GM18499 (cell line): Measurements from ENCODE around the gene PROZ.
"Not testable (repeated sequence)": the region's sequence is repeated elsewhere in the genome, so short reads cannot be mapped to it uniquely, and the experiment has no call there.

Experiments used
- ATAC-seq: cut with Tn5 transposase; IDR thresholded peaks from one replicate; pipeline ENCODE4 v1.9.1; 2021; ENCODE audit warnings: moderate number of reproducible peaks; ENCODE audit not compliant: insufficient read depth, unreplicated experiment

PROZ gene

DNA sequence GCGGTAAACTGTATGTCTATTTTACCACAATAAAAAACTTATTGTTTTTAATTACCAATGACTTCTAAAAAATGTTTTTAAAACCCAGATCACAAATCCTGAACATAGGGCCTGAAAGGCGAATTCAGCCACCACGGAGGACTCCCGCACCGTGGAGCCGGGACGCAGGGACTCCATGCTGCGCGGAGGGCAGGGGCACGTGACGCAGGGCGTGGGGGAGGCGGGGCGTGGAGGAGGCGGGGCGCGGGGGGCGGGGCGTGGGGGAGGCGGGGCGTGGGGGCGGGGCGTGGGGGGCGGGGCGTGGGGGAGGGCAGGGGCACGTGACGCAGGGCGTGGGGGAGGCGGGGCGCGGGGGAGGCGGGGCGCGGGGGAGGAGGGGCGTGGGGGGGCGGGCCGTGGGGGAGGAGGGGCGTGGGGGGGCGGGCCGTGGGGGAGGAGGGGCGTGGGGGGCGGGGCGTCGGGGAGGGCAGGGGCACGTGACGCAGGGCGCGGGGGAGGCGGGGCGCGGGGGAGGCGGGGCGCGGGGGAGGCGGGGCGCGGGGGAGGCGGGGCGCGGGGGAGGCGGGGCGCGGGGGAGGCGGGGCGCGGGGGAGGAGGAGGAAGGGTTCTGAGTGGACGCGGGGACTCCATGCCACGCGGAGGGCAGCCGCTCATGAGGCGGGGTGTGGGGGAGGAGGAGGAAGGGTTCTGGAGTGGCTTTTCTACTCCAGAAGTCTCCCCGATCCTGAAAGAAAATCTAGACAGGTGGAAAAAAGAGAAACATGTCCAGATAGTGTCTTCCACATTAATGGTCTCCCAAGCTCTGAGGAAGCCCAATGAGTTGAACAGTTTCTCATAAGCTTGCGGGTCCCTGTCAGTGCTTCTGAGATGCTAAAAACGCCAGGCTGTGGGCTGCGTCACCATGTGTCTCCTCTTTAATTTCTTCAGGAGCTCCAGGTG lies 4.4 kb upstream of the PROZ start:
- ATAC-seq, result no peak

GRCh38 chr13:113155201-113155600 lies 3.2 kb upstream of the PROZ start:
- ATAC-seq, result no peak

- ATAC-seq, result no peak
These were observed 2.3 kb upstream of the PROZ start for GRCh38 chr13:113155982-113156655.

DNA sequence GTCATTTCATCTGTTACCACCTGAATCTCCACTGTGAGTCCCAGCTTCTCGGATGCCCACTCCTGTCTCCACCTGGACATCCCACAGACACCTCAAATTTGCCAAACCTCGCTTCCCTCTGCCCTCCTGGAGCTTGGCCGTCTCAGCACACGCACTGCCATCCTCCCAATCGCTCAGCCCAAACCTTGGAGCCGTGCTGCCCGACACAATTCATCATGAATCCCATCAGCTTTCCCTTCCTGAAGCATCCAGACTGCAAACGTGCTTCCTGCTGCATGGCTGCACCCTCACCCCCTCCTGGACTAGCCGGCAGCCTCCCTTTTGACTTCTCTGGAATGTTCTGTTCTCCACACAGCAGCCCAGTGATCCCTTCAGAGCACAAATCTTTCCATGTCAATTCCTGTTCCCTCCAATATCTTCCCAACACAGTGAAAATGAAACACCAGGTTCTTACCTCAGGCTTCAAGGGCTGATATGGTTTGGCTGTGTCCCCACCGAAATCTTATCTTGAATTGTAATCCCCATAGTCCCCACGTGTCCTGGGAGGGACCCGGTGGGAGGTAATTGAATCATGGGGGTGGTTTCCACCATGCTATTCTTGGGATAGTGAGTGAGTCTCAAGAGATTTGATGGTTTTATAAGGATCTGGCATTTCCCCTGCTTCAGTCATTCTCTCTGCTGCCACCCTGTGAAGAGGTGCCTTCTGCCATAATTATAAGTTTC lies 1.1 kb upstream of the PROZ start:
- ATAC-seq, result no peak

GRCh38 chr13:113158946-113159345 lies 498 bp downstream of the PROZ start:
- ATAC-seq, result no peak

DNA sequence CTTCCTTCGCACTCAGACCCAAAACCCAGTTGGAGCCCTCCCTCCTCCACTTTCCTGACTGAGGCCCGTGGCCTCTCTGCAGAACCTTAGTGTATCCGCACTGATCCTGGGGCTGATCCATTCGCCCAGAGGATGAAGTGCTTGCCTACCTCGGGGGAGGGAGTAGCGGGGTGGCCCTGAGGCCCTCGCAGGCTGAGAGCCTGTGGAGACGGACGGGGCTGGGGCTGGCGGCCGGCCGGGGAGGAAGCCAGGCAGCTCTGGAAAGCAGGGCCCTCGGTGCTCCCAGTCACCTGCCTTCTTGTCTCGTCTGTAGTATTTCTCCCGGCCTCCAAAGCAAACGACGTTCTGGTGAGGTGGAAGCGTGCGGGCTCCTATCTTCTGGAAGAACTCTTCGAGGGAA lies 1.3 kb downstream of the PROZ start:
- ATAC-seq, result no peak

DNA sequence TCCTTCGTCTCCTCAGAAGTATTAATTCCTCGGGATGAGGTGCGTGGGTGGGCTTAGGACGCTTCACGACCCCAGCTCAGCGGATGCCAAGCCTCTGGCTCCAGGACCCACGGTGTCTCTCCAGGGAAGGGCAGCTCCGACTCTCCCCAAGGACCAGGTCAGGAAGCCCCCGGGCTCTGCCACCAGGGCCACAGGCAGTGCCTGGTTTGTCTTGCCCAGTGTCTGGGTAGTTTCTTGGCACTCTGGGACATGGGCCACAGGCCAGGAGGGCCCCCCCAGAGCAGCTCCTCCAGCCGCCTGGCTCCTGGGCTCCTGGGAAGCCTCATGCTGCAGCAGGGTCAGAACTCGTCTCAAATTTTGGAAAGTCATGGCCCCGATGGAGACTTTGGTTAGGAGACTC lies 2.5 kb downstream of the PROZ start:
- ATAC-seq, result no peak

- no peak for ATAC-seq
These were observed 3.0 kb downstream of the PROZ start for GRCh38 chr13:113161433-113161832.

- not testable (repeated sequence) for ATAC-seq
These were observed 3.5 kb downstream of the PROZ start for GRCh38 chr13:113161975-113162374.

GRCh38 chr13:113162783-113163685 lies 4.6 kb downstream of the PROZ start:
- no peak for ATAC-seq

- ATAC-seq, result no peak
These were observed 6.0 kb downstream of the PROZ start for GRCh38 chr13:113164492-113164891.

- no peak for ATAC-seq
These were observed 7.8 kb downstream of the PROZ start for GRCh38 chr13:113166266-113166665.

DNA sequence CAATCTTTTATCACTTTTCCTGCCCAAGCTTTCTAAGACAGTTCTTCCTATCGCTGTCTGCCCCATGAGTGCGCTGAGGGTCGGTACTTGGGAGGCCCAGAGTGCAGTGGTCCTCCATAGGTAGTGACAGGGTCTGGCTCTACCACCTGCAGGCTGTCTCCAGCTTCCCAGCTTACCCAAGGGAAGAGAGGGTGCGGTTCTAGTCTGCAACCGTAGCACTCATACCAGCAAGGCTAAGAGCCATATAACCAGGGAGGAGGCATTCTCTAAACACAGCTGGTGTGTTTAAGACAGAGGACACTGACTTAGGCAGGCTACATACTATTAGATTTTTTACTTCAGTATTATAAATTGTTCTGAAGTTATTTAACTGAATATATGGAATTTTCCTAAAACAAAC lies 8.2 kb downstream of the PROZ start:
- no peak for ATAC-seq

DNA sequence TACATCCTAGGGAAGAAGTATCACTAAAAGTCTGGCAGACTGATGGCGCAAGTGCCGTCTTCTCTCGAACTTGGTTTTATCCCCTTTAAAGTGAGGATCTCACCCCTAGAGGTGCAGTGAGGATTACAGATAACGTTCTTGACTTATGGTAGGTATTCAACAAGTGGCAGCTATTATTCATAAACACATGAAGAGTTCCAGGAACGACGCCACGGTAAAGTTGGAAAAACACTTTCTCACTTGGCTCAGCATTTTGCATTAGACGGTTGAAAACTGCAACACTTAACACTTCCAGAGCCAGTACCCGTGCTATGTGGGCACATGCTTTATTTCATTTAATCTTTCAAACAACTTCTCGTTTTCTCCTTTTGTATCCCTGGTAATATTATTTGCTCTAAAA lies 8.7 kb downstream of the PROZ start:
- no peak for ATAC-seq

GRCh38 chr13:113167575-113167974 lies 9.1 kb downstream of the PROZ start:
- no peak for ATAC-seq

- ATAC-seq, result no peak
These were observed 9.8 kb downstream of the PROZ start for GRCh38 chr13:113168211-113168610.

GRCh38 chr13:113169277-113170272 lies 11.1 kb downstream of the PROZ start:
- ATAC-seq, result no peak

DNA sequence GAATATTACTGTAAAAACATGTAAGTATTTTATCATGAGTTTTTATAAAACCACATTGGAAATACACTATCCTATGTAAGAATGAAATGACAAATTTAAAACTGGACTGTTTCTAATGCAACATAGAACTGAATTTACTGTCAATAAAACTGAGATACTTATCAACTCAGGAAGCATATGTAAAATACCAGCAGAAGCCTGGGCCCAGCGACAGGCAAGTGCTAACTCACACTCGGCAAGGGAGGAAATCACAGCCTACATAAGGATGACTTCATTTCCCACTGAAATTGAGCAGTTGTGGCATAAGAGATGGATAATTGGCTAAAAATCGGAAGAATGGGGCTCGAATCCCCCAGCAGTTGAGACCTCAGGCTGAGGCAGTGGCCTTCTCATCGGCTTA lies 12.1 kb downstream of the PROZ start:
- no peak for ATAC-seq
